H1 (cell line): ENCODE results near the gene GRK7. TPM values are rescaled to one million over a fixed set of nuclear protein-coding genes. Genes with fewer than 3 reads are reported as not detected.

Source experiments
- CTCF ChIA-PET: fragments of 300-600 bp; sonication (Branson Sonifier 250); formaldehyde crosslinking; loops from one replicate; lab custom pipeline; 2021; ENCODE audit not compliant: partially characterized antibody; lab: Charles Lee
- POLR2A ChIA-PET: fragments of 300-600 bp; sonication (Branson Sonifier 250); formaldehyde crosslinking; loops from one replicate; lab custom pipeline; 2021; ENCODE audit warnings: inconsistent platforms; ENCODE audit not compliant: partially characterized antibody; lab: Charles Lee
- DNase-seq, 2 experiments: peaks; one replicate each; pipeline versions ENCODE4 v3.0.0 to v3.0.0-alpha.2; 2010 to 2022; ENCODE audit warnings: low spot score in 2 of 2, low read depth in 1 of 2, mixed read lengths in 1 of 2
- FAIRE-seq: peaks from 2 replicates; lab custom pipeline; 2011; peaks lifted over from hg19 to GRCh38; lab: Jason Lieb, UNC
- H2AFZ ChIP-seq: 2 replicates; pipeline ENCODE4 v1.8.1; 2012; ENCODE audit warnings: low read length, inconsistent platforms
- H2AK5ac ChIP-seq: 2 replicates; pipeline ENCODE4 v1.6.1; 2013; ENCODE audit warnings: low read depth, low read length
- H2BK120ac ChIP-seq: replicated peaks from 2 replicates; pipeline ENCODE3; 2013; ENCODE audit warnings: low read depth, low read length, inconsistent platforms
- H2BK12ac ChIP-seq: 2 replicates; pipeline ENCODE4 v1.6.1; 2013; ENCODE audit warnings: low read depth, low read length
- H2BK15ac ChIP-seq: 2 replicates; pipeline ENCODE4 v1.6.1; 2013; ENCODE audit warnings: low read length
- H2BK20ac ChIP-seq: 2 replicates; pipeline ENCODE4 v1.6.1; 2013; ENCODE audit warnings: low read length
- H2BK5ac ChIP-seq: 2 replicates; pipeline ENCODE4 v1.6.1; 2013; ENCODE audit warnings: low read depth, low read length
- H3K14ac ChIP-seq: 2 replicates; pipeline ENCODE4 v1.6.1; 2013; ENCODE audit warnings: inconsistent platforms; ENCODE audit not compliant: insufficient read length
- H3K18ac ChIP-seq: 2 replicates; pipeline ENCODE4 v1.6.1; 2013; ENCODE audit warnings: low read length; ENCODE audit errors: extremely low read depth
- H3K23ac ChIP-seq: 2 replicates; pipeline ENCODE4 v1.6.1; 2013; ENCODE audit warnings: inconsistent platforms; ENCODE audit not compliant: insufficient read length
- H3K23me2 ChIP-seq: 2 replicates; pipeline ENCODE4 v1.6.1; 2013; ENCODE audit warnings: low read depth, low read length
- H3K27ac ChIP-seq: 2 replicates; pipeline ENCODE4 v1.6.1; 2011; ENCODE audit warnings: low read depth, low read length, inconsistent platforms
- H3K27me3 ChIP-seq, 4 experiments: replicated peaks in 1 of 4; 1 replicate in 1 of 4; 2 replicates in 3 of 4; pipeline versions ENCODE4 v1.6.1 to v1.8.1; 2011 to 2013; ENCODE audit warnings: low read length in 3 of 4, mild to moderate bottlenecking in 3 of 4, inconsistent platforms in 2 of 4, mixed read lengths in 2 of 4, moderate library complexity in 1 of 4; ENCODE audit not compliant: control insufficient read depth in 3 of 4, insufficient read depth in 3 of 4; ENCODE audit errors: extremely low read depth in 1 of 4
- H3K36me3 ChIP-seq, 4 experiments: 2 replicates each; pipeline versions ENCODE4 v1.6.1 to v1.8.1; 2011 to 2013; ENCODE audit warnings: mild to moderate bottlenecking in 4 of 4, low read length in 3 of 4, moderate library complexity in 2 of 4, control low read depth in 1 of 4, inconsistent platforms in 1 of 4; ENCODE audit not compliant: insufficient read depth in 4 of 4, control insufficient read depth in 2 of 4
- H3K4ac ChIP-seq: replicated peaks from 2 replicates; pipeline ENCODE3; 2013; ENCODE audit warnings: low read length, low read depth, mixed read lengths, inconsistent platforms; ENCODE audit not compliant: insufficient read length
- H3K4me1 ChIP-seq, 4 experiments: replicated peaks in 1 of 4; 1 replicate in 1 of 4; 2 replicates in 3 of 4; pipeline versions ENCODE4 v1.6.1 to v1.8.1; 2011 to 2013; ENCODE audit warnings: low read length in 3 of 4, inconsistent platforms in 2 of 4, mixed read lengths in 1 of 4; ENCODE audit not compliant: insufficient read depth in 4 of 4, control insufficient read depth in 3 of 4
- H3K4me2 ChIP-seq, 2 experiments: 2 replicates each; pipeline versions ENCODE4 v1.6.1 to v1.8.1; 2011 to 2013; ENCODE audit warnings: low read depth in 2 of 2, low read length in 2 of 2, control low read depth in 1 of 2, inconsistent platforms in 1 of 2, mild to moderate bottlenecking in 1 of 2; ENCODE audit not compliant: insufficient read depth in 1 of 2
- H3K4me3 ChIP-seq, 4 experiments: fragments of 200-600, 300-600 bp in 1 of 4; sonication (generic), shearing (Covaris generic), sonication (Bioruptor Twin) in 1 of 4; 2 replicates each; pipeline versions ENCODE4 v1.5.1 to v1.8.1; 2011 to 2016; ENCODE audit warnings: low read length in 4 of 4, low read depth in 3 of 4, control low read depth in 2 of 4, inconsistent platforms in 2 of 4, mild to moderate bottlenecking in 2 of 4, mixed read lengths in 1 of 4, moderate library complexity in 1 of 4; ENCODE audit not compliant: insufficient read depth in 2 of 4; ENCODE audit errors: extremely low read depth in 1 of 4
- H3K56ac ChIP-seq: replicated peaks from 2 replicates; pipeline ENCODE3; 2013; ENCODE audit warnings: low read depth, mild to moderate bottlenecking, mixed read lengths, low read length, inconsistent platforms; ENCODE audit not compliant: insufficient read length
- H3K79me1 ChIP-seq: 2 replicates; pipeline ENCODE4 v1.6.1; 2013; ENCODE audit warnings: low read depth, low read length, control low read depth
- H3K79me2 ChIP-seq, 2 experiments: 2 replicates each; pipeline versions ENCODE4 v1.6.1 to v1.8.1; 2012 to 2013; ENCODE audit warnings: low read length in 2 of 2, mild to moderate bottlenecking in 2 of 2, inconsistent platforms in 1 of 2; ENCODE audit not compliant: insufficient read depth in 2 of 2, control insufficient read depth in 1 of 2
- H3K9ac ChIP-seq, 4 experiments: replicated peaks in 1 of 4; 1 replicate in 1 of 4; 2 replicates in 3 of 4; pipeline versions ENCODE4 v1.6.1 to v1.8.1; 2011 to 2013; ENCODE audit warnings: low read depth in 3 of 4, low read length in 3 of 4, control low read depth in 2 of 4, mild to moderate bottlenecking in 2 of 4, moderate library complexity in 2 of 4, inconsistent platforms in 1 of 4; ENCODE audit errors: extremely low read depth in 1 of 4
- H3K9me3 ChIP-seq, 2 experiments: 2 replicates each; pipeline versions ENCODE4 v1.6.1 to v1.8.1; 2012 to 2013; ENCODE audit warnings: mild to moderate bottlenecking in 2 of 2, moderate library complexity in 2 of 2, control low read depth in 1 of 2, inconsistent platforms in 1 of 2, low read depth in 1 of 2, low read length in 1 of 2, mixed read lengths in 1 of 2; ENCODE audit not compliant: insufficient read depth in 2 of 2
- H4K20me1 ChIP-seq, 2 experiments: replicated peaks in 1 of 2; 2 replicates each; pipeline versions ENCODE3 to v1.8.1; 2011 to 2013; ENCODE audit warnings: inconsistent platforms in 2 of 2, low read length in 2 of 2, mild to moderate bottlenecking in 1 of 2; ENCODE audit not compliant: insufficient read depth in 2 of 2, control insufficient read depth in 1 of 2
- H4K5ac ChIP-seq: 2 replicates; pipeline ENCODE4 v1.6.1; 2013; ENCODE audit warnings: low read length, low read depth, mixed read lengths, inconsistent platforms; ENCODE audit not compliant: insufficient read length
- H4K8ac ChIP-seq: 2 replicates; pipeline ENCODE4 v1.8.0; 2013; ENCODE audit warnings: mild to moderate bottlenecking, moderate library complexity, low read length, inconsistent platforms; ENCODE audit not compliant: insufficient read depth; ENCODE audit errors: extremely low read depth
- H4K91ac ChIP-seq: replicated peaks from 2 replicates; pipeline ENCODE3; 2013; ENCODE audit warnings: low read length, mixed read lengths, inconsistent platforms; ENCODE audit not compliant: insufficient read length
- EP300 ChIP-seq, 2 experiments: IDR thresholded peaks; 1 replicate in 1 of 2; 2 replicates in 1 of 2; pipeline ENCODE4 v1.6.1; 2011 to 2012; ENCODE audit warnings: low read depth in 2 of 2, low read length in 2 of 2, mild to moderate bottlenecking in 2 of 2, borderline replicate concordance in 1 of 2, inconsistent platforms in 1 of 2, moderate library complexity in 1 of 2
- EZH2 ChIP-seq: fragments of 200-600 bp; sonication (generic); IDR thresholded peaks from 2 replicates; pipeline ENCODE4 v1.7.1; 2012; ENCODE audit warnings: low read depth, mild to moderate bottlenecking, moderate library complexity, low read length, inconsistent platforms; ENCODE audit not compliant: severe bottlenecking
- JUN ChIP-seq: IDR thresholded peaks from 2 replicates; pipeline ENCODE4 v1.6.1; 2011; ENCODE audit warnings: low read depth, mild to moderate bottlenecking, improper control_type of control experiment, low read length
- POLR2A ChIP-seq, 2 experiments: IDR thresholded peaks; 1 replicate in 1 of 2; 2 replicates in 1 of 2; pipeline ENCODE4 v1.6.1; 2011; ENCODE audit warnings: low read depth in 2 of 2, low read length in 2 of 2, mild to moderate bottlenecking in 2 of 2; ENCODE audit errors: control extremely low read depth in 1 of 2
- POLR2AphosphoS5 ChIP-seq: IDR thresholded peaks from 2 replicates; pipeline ENCODE4 v1.6.1; 2011; ENCODE audit warnings: low read depth, low read length
- SIN3A ChIP-seq, 2 experiments: IDR thresholded peaks in 1 of 2; conservative IDR thresholded peaks in 1 of 2; 2 replicates each; pipeline ENCODE4 v1.6.1; 2011 to 2012; ENCODE audit warnings: low read length in 2 of 2, improper control_type of control experiment in 1 of 2, low read depth in 1 of 2, mild to moderate bottlenecking in 1 of 2
- SP4 ChIP-seq: IDR thresholded peaks from 2 replicates; pipeline ENCODE4 v1.6.1; 2012; ENCODE audit warnings: low read length, inconsistent platforms
- TCF12 ChIP-seq: IDR thresholded peaks from 2 replicates; pipeline ENCODE4 v1.6.1; 2011; ENCODE audit warnings: low read depth, mild to moderate bottlenecking, low read length
- WGBS, 2 experiments: shearing (Covaris generic) in 1 of 2; methylation state at CpG; one replicate each; pipeline versions ENCODE4 v1.1.6 to v1.1.7; 2013 to 2015; ENCODE audit warnings: low lambda C conversion rate in 2 of 2, mixed read lengths in 2 of 2, inconsistent platforms in 1 of 2, low coverage in 1 of 2, missing lambda C conversion rate in 1 of 2; ENCODE audit not compliant: insufficient replicate concordance in 2 of 2, insufficient coverage in 1 of 2, insufficient read length in 1 of 2; ENCODE audit errors: extremely low coverage in 1 of 2, missing lambda C conversion rate in 1 of 2; 5-methylcytosine and 5-hydroxymethylcytosine counted together
- polyA plus RNA-seq, 7 experiments: library from polyadenylated mRNA; depleted of rRNA in 3 of 7; stranded (reverse) in 5 of 7; unstranded in 2 of 7; fragments of >200 nt in 5 of 7; fragments of 200-250 nt in 2 of 7; gene quantifications; 1 replicate in 5 of 7; 2 replicates in 1 of 7; 4 replicates in 1 of 7; pipeline versions ENCODE4 v1.2.1 to v1.2.3, GENCODE V29; 2011 to 2013; ENCODE audit warnings: missing spikeins in 2 of 7, mixed read lengths in 2 of 7
- total RNA-seq: library from RNA; stranded (reverse); fragmentation: NEBNext Ultra II Directional; extraction: Animal tissue kit (Norgen Biotek cat#: 25700); gene quantifications from 2 replicates; pipeline ENCODE4 v1.2.1, GENCODE V29; 2021

Gene GRK7
- total and polyA plus RNA-seq, 2 of the 8 experiments (the other 6 are each of a cell fraction or from before 2014, with no cell fraction given) = not detected

GRCh38 chr3:141790171-141790570 lies 27.0 kb downstream of the GRK7 start:
- Histone ChIP-seq H4K20me1 (no peaks in the 10 kb centered on the region), H2BK12ac (no peak overlapping the region), H2AFZ (no peak overlapping the region), H2AK5ac (no peak overlapping the region), H2BK120ac (no peak overlapping the region), H3K36me3 (no peaks in the 10 kb centered on the region), H3K4ac (no peak overlapping the region), H3K23me2 (no peaks in the 10 kb centered on the region), H2BK5ac (no peak overlapping the region), H3K4me2 (no peak overlapping the region), H3K18ac (no peak overlapping the region), H3K79me1 (no peaks in the 10 kb centered on the region), H4K5ac (no peak overlapping the region), H3K9ac (no peak overlapping the region), H3K23ac (no peak overlapping the region), H3K4me3 (no peak overlapping the region), H3K56ac (no peak overlapping the region), H2BK20ac (no peak overlapping the region), H3K9me3 (no peaks in the 10 kb centered on the region), H3K27ac (no peak overlapping the region), H4K91ac (no peak overlapping the region), H4K8ac (no peak overlapping the region), H3K27me3 (no peaks in the 10 kb centered on the region), H3K14ac (no peak overlapping the region), H3K79me2 (no peaks in the 10 kb centered on the region), H3K4me1 (no peaks in the 10 kb centered on the region), H2BK15ac (no peak overlapping the region)
- WGBS, 2 experiments = 98% methylated on average over 4 of the region's 4 CpGs; no CpG with 5 or more reads in 1 of the 2 experiments
- DNase-seq = no peak
- POLR2A ChIA-PET = interaction anchor here (0.6 kb wide), 1 partner anchor 170 kb away, joined by 3 read pairs; no protein-coding TSS in a partner anchor
- TF ChIP-seq TCF12 (no peak), SP4 (no peak), JUN (no peak), POLR2AphosphoS5 (no peak), EP300 (IDR thresholded peaks at IDR 0.05; ENCODE audit: borderline replicate concordance in 1 of 2, low read depth in 2 of 2, low read length in 2 of 2) (no peak), POLR2A (IDR thresholded peaks at IDR 0.05; ENCODE audit: control extremely low read depth in 1 of 2, low read depth in 2 of 2, low read length in 2 of 2) (no peak), EZH2 (no peak), SIN3A (conservative IDR thresholded peaks at IDR 0.05 in 1 of 2, IDR thresholded peaks at IDR 0.05 in 1 of 2; ENCODE audit: low read depth in 1 of 2, low read length in 2 of 2) (no peak)
- CTCF ChIA-PET = interaction anchor here (0.6 to 1.6 kb wide), 4 partner anchors 11 to 78 kb away, joined by 3 to 4 read pairs (median 4); no protein-coding TSS in a partner anchor
- FAIRE-seq = no peak
